Fibroblast of lung (primary cell): Measurements from ENCODE around the gene KLF14.

Source experiments
- EZH2 ChIP-seq: IDR thresholded peaks from 2 replicates; pipeline ENCODE4 v1.5.1; 2012; ENCODE audit warnings: low read length, control low read depth, mild to moderate bottlenecking; ENCODE audit errors: missing control alignments
- TF ChIP-seq, protein P1 (sequence below), 2 donors: IDR thresholded peaks in 1 of 2; conservative IDR thresholded peaks in 1 of 2; 1 replicate in 1 of 2; 2 replicates in 1 of 2; pipeline ENCODE4 v1.5.1; 2011 to 2012; ENCODE audit warnings: low read length in 2 of 2, control low read depth in 1 of 2, inconsistent platforms in 1 of 2, low read depth in 1 of 2, mild to moderate bottlenecking in 1 of 2

DNA sequence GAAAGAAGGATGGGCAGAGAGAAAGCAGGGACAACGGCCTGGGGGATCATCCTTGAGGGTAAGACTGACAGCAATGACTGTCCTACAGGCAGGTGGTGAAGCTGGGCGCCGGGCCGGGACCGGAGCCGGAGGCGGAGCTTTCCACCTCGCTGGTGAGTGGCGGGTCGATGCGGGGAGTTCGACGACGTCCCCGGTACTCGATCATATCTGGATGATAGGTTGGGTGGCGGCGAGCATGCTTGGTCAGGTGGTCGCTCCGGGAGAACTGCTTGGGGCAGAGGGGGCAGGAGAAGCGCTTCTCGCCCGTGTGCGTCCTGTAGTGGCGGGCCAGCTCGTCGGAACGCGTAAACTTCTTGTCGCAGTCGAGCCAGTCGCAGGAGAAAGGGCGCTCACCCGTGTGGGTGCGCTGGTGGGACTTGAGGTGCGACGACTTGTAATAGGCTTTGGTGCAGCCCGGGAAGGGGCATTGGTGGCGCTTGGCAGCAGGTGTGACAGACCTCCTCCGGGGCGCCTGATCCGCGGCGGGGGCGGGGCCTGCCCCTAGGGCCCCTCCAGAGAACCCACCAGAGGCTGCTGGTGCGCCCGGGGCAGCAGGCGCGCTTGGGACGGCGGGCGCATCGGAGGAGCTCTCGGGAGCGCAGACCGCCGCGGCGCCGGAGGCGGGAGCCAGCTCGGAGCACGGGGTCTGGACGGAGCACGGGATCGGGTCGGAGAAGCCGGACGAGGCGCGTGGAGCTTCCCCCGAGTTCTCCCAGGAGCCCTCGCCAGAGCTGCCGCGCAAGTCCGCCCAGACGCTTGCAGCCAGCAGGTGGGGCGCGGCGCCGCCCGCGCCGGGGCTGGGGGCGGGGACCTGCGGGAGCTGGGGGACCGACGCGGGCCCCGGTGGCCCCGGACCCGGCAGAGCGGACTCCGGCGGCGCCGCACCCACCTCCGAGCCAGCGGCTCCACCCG, 752 bp downstream of the KLF14 start:
- TF ChIP-seq, protein P1, sequence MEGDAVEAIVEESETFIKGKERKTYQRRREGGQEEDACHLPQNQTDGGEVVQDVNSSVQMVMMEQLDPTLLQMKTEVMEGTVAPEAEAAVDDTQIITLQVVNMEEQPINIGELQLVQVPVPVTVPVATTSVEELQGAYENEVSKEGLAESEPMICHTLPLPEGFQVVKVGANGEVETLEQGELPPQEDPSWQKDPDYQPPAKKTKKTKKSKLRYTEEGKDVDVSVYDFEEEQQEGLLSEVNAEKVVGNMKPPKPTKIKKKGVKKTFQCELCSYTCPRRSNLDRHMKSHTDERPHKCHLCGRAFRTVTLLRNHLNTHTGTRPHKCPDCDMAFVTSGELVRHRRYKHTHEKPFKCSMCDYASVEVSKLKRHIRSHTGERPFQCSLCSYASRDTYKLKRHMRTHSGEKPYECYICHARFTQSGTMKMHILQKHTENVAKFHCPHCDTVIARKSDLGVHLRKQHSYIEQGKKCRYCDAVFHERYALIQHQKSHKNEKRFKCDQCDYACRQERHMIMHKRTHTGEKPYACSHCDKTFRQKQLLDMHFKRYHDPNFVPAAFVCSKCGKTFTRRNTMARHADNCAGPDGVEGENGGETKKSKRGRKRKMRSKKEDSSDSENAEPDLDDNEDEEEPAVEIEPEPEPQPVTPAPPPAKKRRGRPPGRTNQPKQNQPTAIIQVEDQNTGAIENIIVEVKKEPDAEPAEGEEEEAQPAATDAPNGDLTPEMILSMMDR (conservative IDR thresholded peaks at IDR 0.05 in 1 of 2, IDR thresholded peaks at IDR 0.05 in 1 of 2; ENCODE audit: low read depth in 1 of 2, low read length in 2 of 2) = no peak
- TF ChIP-seq EZH2 = no peak
